Jurkat, Clone E6-1 (cell line): Measurements from ENCODE around the gene PRR29.
"Not testable (repeated sequence)": the region's sequence is repeated elsewhere in the genome, so short reads cannot be mapped to it uniquely, and the experiment has no call there.

Experiments
- DNase-seq: peaks from one replicate; pipeline ENCODE4 v3.0.0-alpha.2; 2011; ENCODE audit warnings: low read depth, low spot score
- H3K4me3 ChIP-seq: 2 replicates; pipeline ENCODE4 v1.5.1; 2011; ENCODE audit warnings: mild to moderate bottlenecking, low read length, control low read depth, moderate library complexity

The PRR29 gene

GRCh38 chr17:63973247-63973646 is 24.9 kb upstream of the PRR29 start:
- no peak for DNase-seq
- no peak overlapping the region for H3K4me3 ChIP-seq

- H3K4me3 ChIP-seq: no peak overlapping the region
- no peak for DNase-seq
Measured at GRCh38 chr17:63973930-63974593, 24.1 kb upstream of the PRR29 start.

GRCh38 chr17:63974594-63975192 is 23.5 kb upstream of the PRR29 start:
- H3K4me3 ChIP-seq: no peak overlapping the region
- DNase-seq: no peak

- DNase-seq: no peak
- H3K4me3 ChIP-seq: no peak overlapping the region
Measured at GRCh38 chr17:63975541-63976092, 22.5 kb upstream of the PRR29 start.

DNA sequence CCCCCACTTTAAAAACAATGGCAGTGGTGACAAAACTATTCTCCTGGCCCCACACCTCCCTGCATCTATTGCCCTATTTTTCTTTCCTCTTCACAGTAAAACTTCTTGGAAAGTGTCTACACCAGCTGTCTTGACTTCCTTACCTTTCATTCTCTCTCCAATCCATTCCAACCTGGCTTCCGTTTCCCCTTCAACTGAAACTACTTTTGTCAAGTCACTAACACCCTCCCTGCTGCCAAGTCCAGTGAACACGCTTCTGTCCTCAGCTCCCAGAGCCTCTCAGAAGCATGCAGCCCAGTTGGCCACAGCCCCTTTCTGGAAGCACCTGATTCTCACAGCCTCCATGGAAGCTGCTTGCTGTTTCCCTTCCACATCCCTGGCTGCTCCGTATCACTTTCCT is 21.4 kb upstream of the PRR29 start:
- no peak overlapping the region for H3K4me3 ChIP-seq
- no peak for DNase-seq

- no peak for DNase-seq
- H3K4me3 ChIP-seq: no peak overlapping the region
Measured at GRCh38 chr17:63978272-63979200, 19.6 kb upstream of the PRR29 start.

DNA sequence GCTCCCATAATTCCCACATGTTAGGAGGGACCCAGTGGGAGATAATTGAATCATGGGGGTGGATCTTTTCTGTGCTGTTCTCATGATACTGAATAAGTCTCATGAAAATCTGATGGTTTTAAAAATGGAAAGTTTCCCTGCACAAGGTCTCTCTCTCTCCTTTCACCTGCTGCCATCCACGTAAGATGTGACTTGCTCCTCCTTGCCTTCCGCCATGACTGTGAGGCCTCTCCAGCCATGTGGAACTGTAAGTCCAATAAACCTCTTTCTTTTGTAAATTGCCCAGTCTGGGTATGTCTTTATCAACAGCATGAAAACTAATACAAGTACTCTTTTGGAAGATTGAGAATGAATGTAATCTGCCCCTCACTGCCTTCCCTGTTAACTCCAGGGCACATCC is 15.5 kb upstream of the PRR29 start:
- not testable (repeated sequence) for DNase-seq, H3K4me3 ChIP-seq

DNA sequence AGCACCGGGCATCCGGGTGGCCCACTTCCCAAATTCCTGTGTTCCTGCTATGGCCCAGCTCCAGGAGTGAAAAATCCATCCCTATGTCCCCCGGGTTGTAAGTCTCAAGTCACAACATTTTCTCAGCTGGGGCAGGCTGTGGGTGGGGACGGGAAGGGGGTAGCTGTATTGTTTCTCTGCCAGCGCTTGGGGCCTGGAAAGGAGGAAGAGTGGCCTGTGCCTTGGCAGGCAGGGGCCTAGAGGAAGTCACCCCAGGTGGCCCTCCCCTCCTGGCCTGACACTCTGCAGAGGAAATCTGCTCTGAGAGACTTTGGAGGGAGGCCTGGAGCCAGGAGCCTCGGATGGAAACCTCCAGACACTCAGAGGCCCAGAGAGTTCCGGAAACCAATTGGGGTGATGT is 14.8 kb upstream of the PRR29 start:
- no peak overlapping the region for H3K4me3 ChIP-seq
- DNase-seq: no peak

GRCh38 chr17:63984236-63984635 is 13.9 kb upstream of the PRR29 start:
- no peak for DNase-seq
- no peak overlapping the region for H3K4me3 ChIP-seq

DNA sequence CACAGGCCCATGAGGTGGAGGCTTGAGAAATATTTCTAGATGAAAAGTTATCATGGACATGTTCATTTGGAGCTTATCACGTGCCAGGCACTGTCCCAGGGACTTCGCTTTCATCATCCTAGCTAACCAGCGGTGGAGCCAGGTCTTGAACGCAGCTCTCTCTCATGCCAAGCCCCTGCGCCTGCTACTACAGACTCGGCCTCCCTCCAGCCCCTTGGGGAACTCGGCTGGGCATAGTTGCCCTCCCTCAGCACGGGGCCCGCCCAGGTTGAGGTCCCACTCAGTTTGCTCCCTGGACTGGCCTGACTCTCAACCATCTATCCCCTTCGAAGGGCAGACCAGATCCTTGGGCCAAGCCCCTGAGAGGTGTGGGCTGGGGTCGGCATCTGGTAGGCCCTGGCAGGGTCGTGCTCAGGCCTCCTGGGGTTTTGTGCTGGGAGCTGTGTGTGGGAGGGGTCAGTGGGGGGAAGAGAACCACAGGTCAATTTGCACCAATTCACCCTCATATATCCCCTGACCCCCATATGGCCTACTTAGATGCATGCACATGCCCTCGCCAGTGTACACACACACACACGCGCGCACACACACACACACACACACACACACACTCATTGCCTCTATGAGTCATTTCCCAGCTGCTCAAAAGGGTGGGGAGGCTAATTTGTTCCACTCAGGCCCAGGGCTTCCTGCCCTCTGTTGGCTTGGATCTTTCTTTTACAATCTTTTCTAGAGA is 13.3 kb upstream of the PRR29 start:
- no peak for DNase-seq
- H3K4me3 ChIP-seq: no peak overlapping the region

GRCh38 chr17:63985387-63986140 is 12.6 kb upstream of the PRR29 start:
- H3K4me3 ChIP-seq: no peak overlapping the region
- DNase-seq: no peak

GRCh38 chr17:63986821-63987220 is 11.3 kb upstream of the PRR29 start:
- DNase-seq: no peak

GRCh38 chr17:63987221-63988126 is 10.7 kb upstream of the PRR29 start:
- no peak for DNase-seq
- H3K4me3 ChIP-seq: no peak overlapping the region

More at GRCh38 chr17:63986821-63987220, 11.3 kb upstream of the PRR29 start:
- no peak overlapping the region for H3K4me3 ChIP-seq

DNA sequence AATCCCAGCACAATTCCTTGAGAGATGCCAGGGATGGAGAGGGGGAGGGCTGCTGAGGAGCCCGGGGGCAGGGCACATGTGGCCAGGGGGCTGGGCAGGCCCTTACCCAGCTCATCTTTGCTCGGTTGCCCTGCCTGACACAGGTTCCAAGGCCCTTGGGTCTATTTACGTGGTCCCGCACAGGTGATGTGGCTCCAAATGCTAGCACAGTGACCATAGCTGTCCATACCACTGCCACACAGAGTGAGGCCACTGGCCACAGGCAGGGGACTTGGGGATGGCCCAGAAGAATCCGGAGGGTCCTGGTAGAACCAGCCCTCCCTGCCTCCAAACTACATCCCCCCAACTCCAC is 10.0 kb upstream of the PRR29 start:
- DNase-seq: no peak
- no peak overlapping the region for H3K4me3 ChIP-seq

DNA sequence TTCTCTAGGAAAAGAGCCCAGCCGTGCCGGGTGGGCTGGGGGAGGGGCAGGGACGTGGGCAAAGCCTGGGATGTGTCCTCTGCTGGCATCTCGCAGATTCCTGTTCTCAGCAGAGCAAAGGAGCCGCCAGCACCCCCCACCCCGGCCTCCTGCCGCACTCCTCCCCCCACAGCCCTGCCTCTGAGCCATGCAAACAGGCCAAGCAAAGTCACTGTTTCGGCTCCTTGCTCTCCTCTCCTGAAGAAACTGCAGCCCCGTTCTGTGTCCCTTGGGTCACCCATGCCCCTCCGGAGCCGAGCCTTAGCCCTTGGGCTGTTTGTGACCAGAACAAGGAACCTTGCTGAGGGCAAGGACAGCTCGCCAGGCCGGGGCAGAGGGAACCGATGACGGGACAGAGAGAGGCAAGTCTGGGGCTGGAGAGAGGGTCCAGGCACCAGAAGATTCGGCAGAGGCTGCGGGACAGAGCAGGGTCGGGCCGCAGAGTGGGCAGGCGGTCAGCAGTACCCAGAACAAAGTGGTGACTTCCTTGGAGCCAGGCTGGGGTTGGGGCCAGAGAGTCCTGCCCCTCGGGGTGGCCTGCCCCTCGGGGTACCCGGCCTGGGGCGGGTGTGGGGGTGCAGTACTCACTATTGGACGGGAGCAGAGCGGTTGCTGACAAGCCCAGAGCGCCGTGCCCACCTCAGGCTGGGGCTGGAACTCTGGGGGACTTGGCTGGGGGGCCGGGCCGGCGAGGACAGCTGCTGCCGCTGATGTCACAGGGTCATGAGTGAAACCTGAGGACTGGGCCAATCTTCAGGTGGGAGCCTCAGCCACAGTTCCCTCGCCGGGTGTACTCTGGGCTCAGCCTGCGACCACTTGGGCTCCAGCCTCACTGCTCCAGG is 9.2 kb upstream of the PRR29 start:
- H3K4me3 ChIP-seq: no peak overlapping the region
- no peak for DNase-seq

DNA sequence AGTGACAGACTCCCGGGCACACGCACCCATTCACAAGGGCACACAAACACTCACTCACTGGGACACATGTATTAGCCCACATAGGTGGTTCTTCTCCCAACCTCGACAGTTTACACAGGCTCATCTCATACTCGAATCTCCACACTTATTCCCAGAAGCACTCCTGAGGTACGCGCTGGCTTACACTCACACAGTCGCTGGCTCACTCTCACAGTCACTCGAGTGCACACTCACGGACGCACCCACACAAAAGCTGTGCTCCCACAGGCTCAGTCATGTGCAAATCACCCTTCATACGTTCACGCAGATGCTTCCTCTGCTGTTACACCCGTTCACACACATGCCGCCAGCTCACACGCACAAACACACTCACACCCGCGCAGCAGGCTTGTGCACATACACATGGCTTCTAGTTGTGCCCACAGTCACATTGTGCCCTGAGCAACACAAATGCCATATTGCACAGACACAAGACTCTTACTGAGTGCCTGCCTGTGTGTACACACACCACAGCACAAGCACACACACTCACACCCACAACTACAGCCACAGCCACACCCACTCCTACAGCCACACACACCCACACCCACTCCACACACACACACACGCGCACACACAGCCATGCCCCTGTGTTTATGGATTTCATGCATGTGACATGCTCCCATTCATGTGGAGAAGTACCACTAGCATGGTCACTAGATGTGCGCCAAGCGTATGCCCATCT is 8.4 kb upstream of the PRR29 start:
- no peak for DNase-seq
- H3K4me3 ChIP-seq: no peak overlapping the region
